Mucosa of stomach (tissue), 1 donor: Measurements from ENCODE around the gene SLC9B1.
"Not testable (repeated sequence)": the region's sequence is repeated elsewhere in the genome, so short reads cannot be mapped to it uniquely, and the experiment has no call there.

Source experiments
- H3K27me3 ChIP-seq: one replicate; pipeline ENCODE4 v1.7.0; 2013; ENCODE audit warnings: mild to moderate bottlenecking, low read length; ENCODE audit not compliant: control insufficient read depth, insufficient read depth
- H3K36me3 ChIP-seq: one replicate; pipeline ENCODE4 v1.7.0; 2013; ENCODE audit warnings: low read length; ENCODE audit not compliant: control insufficient read depth, insufficient read depth
- H3K4me1 ChIP-seq: one replicate; pipeline ENCODE4 v1.7.0; 2013; ENCODE audit warnings: mild to moderate bottlenecking, low read length; ENCODE audit not compliant: control insufficient read depth, insufficient read depth
- H3K4me3 ChIP-seq: one replicate; pipeline ENCODE4 v1.7.0; 2013; ENCODE audit warnings: low read length
- H3K9ac ChIP-seq: one replicate; pipeline ENCODE4 v1.7.0; 2013; ENCODE audit warnings: mild to moderate bottlenecking, low read length, moderate library complexity
- H3K9me3 ChIP-seq: one replicate; pipeline ENCODE4 v1.7.0; 2013; ENCODE audit warnings: mild to moderate bottlenecking, low read length, moderate library complexity; ENCODE audit not compliant: control insufficient read depth
- donor health status: Pancreatic carcinoma.

Gene SLC9B1

DNA sequence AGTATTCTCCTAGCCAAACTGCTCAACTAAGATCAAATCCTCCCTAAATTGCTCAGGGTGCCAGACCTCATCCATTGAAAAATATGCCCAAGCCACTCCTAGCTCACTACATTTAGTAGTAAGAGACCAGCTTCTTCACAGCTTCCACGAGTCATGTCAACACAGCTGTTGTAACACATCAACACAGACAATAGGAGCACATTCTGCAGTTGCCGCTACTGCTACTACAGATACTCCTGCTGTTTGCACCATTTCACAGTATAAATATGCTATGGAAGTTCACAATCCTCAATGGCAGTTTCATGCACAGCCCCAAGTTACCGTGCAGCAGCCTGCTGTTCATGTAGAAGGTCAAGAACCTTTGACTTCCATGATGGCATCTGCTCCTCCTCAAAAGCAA, 121.9 kb downstream of the SLC9B1 start:
- H3K4me3 ChIP-seq, H3K9ac ChIP-seq, H3K27me3 ChIP-seq, H3K9me3 ChIP-seq, H3K4me1 ChIP-seq, H3K36me3 ChIP-seq: not testable (repeated sequence)

DNA sequence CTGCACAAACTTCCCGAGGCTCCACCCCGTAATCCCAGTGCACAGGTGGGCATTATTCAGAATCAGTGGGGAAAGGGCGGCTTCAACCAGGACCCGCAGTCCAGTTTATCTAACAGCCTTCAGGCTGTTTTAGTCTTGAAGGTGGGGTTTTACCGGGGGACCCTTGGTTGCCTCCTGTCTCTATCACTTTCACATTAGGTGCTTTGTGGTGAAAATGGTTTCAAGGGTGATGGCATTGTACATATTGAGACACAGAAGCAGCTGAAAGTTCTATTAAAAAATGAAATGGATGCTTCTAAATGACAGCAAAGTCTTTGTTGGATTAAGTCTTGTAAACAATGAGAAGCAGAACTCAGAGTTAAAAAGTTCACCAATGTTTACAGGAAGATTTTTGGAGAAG, 123.0 kb downstream of the SLC9B1 start:
- H3K4me1 ChIP-seq, H3K9ac ChIP-seq, H3K27me3 ChIP-seq, H3K36me3 ChIP-seq, H3K9me3 ChIP-seq, H3K4me3 ChIP-seq: not testable (repeated sequence)

DNA sequence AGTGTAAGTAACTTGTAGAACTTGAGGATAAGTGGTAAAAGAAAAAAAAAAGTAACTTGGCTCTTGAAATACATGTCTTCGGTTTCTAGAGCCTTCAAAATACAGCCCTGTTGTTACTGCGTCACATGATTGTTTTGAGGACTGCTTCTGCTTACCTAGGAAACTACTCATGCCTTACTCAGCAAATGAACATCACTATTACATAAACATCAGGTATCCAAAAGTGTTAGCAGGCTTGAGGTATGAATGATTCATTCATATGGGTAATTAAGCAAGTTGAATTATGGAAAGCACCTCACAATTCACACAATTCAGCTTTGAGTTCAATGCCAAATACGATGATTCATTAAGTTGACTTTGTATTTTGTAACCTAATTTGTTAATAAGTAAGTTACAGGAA, 129.6 kb downstream of the SLC9B1 start:
- not testable (repeated sequence) for H3K9me3 ChIP-seq, H3K27me3 ChIP-seq, H3K36me3 ChIP-seq, H3K4me1 ChIP-seq, H3K4me3 ChIP-seq, H3K9ac ChIP-seq

DNA sequence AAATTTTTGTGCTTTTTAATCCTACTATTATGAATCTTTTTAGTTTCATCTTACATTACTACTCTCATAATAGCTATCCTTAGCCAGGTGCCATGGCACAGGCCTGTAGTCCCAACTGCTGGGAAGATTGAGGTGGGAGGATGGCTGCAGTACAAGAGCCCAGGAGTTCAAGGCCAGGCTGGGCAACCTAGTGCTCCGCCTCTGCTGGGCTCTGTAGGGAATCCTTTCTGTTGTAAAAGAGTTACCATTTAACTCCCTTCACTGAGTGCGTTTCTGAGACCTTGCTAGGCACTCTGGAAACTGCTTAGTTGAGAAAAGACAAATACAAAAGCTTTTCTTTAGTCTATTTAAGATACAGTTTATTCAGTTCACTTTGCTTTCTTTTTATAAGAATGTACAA, 130.9 kb downstream of the SLC9B1 start:
- H3K9ac ChIP-seq, H3K4me3 ChIP-seq, H3K4me1 ChIP-seq, H3K27me3 ChIP-seq, H3K9me3 ChIP-seq, H3K36me3 ChIP-seq: not testable (repeated sequence)

DNA sequence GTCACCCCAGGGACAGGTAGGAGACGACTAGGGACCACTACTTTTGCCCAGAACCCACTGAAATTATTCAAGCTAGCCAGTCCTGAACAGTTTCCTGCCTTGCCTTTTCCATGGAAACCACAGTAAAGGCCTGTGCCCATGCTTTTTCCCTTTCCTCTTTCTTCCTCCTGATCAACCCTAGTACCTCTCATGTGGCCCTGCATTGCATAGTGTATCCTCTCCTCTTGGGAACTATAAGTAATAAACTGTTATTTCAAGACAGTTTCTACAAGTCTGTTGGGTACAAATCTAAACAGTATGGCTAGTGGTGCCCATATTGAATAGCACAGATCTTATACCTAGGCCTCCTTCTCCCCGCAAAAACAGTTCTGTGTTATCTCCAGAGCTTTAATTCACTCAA, 136.2 kb downstream of the SLC9B1 start:
- Histone ChIP-seq H3K4me1 (peaks cover 4% of the 10 kb centered on the region), H3K36me3 (no peaks in the 10 kb centered on the region), H3K9me3 (no peaks in the 10 kb centered on the region), H3K27me3 (no peaks in the 10 kb centered on the region), H3K9ac (no peak overlapping the region), H3K4me3 (no peak overlapping the region)

DNA sequence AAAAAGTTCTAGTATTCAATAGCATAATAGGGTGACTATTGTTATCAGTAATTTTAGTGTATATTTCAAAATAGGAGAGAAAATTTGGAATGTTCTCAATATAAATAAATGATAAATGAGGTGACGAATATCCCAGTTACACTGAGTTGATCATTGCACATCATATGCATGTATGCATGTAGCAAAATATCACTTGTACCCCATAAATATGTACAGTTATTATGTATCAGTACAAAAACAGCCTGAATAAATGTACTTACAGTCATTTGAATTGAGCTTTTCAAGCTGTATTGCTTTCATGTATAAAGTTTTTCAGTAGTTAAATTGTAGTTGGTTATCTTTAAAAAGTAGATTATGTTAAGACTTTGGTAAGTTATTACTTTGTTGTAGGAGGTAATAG, 138.2 kb downstream of the SLC9B1 start:
- peaks cover 7% of the 10 kb centered on the region for H3K9me3 ChIP-seq
- no peaks in the 10 kb centered on the region for H3K27me3 ChIP-seq
- H3K36me3 ChIP-seq = no peaks in the 10 kb centered on the region
- H3K4me1 ChIP-seq = peaks cover 5% of the 10 kb centered on the region
- H3K9ac ChIP-seq = no peak overlapping the region
- no peak overlapping the region for H3K4me3 ChIP-seq

DNA sequence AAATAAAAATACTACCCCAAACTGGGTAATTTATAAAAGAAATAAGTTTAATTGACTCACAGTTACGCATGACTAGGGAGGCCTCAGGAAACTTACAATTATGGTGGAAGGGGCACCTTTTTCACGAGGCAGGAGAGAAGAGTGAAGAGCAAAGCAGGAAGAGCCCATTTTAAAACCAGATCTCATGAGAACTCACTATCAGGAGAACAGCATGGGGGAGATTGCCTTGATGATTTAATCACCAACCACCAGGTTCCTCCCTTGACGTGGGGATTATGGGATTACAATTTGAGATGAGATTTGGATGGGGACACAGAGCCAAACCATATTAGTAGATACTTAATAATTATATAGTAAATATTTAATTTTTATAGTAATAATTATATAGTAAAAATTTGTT, 140.6 kb downstream of the SLC9B1 start:
- H3K4me3 ChIP-seq = no peak overlapping the region
- no peaks in the 10 kb centered on the region for H3K27me3 ChIP-seq
- no peaks in the 10 kb centered on the region for H3K36me3 ChIP-seq
- no peak overlapping the region for H3K9ac ChIP-seq
- H3K4me1 ChIP-seq = peaks cover 5% of the 10 kb centered on the region
- peaks cover 7% of the 10 kb centered on the region for H3K9me3 ChIP-seq

DNA sequence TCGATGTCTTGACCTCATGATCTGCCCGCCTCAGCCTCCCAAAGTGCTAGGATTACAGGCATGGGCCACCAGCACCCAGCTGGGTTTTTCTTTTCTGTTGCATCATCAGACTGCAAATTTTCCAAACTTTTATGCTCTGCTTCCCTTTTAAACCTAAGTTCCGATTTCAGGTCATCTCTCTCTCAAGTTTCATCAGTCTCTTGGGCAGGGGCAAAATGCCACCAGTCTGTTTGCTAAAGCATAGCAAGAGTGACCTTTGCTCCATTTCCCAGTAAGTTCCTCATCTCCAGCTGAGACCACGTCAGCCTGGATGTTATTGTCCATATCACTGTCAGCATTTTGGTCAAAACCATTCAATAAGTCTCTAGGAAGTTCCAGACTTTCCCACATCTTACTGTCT, 141.2 kb downstream of the SLC9B1 start:
- not testable (repeated sequence) for H3K36me3 ChIP-seq, H3K27me3 ChIP-seq, H3K4me3 ChIP-seq, H3K9ac ChIP-seq, H3K4me1 ChIP-seq, H3K9me3 ChIP-seq

DNA sequence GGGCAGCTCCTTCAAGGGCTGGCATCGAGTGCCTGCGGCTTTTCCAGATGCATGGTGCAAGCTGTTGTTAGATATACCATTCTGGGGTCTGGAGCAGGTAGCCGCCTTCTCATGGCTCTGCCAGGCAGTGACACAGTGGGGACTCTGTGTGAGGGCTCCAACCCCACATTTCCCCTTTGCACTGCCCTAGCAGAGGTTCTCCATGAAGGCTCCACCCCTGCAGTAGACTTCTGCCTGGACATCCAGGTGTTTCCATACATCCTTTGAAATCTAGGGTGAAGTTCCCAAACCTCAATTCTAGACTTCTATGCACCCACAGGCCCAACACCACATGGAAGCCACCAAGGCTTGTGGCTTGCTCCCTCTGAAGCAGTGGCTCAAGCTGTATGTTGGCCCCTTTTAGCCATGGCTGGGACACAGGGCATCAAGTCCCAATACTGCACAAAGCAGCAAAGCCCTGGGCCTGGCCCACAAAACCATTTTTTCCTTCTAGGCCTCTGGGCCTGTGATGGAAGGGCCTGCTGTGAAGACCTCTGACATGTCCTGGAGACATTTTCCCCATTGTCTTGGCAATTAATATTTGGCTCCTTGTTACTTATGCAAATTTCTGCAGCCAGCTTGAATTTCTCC, 141.9 kb downstream of the SLC9B1 start:
- H3K4me3 ChIP-seq, H3K27me3 ChIP-seq, H3K4me1 ChIP-seq, H3K9me3 ChIP-seq, H3K9ac ChIP-seq, H3K36me3 ChIP-seq: not testable (repeated sequence)

DNA sequence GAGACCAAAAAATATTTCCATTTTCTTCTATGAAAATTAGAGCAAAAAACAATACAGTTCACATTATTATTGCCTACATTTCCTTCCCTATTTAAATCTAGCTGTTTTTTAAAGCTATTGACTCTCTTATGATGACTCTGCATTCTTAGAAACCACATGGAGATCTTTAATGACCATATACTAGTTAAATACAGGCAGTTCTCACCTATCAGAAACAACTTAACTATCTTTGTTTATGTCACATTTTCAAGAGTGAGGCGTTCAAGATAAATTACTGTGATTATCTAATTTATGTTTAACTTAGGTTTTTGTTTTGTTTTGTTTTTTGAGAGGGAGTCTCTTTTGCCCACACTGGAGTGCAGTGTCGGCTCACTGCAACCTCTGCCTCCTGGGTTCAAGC, 147.7 kb downstream of the SLC9B1 start:
- Histone ChIP-seq H3K9ac (no peak overlapping the region), H3K36me3 (no peaks in the 10 kb centered on the region), H3K27me3 (no peaks in the 10 kb centered on the region), H3K9me3 (no peaks in the 10 kb centered on the region), H3K4me3 (no peak overlapping the region), H3K4me1 (no peaks in the 10 kb centered on the region)

DNA sequence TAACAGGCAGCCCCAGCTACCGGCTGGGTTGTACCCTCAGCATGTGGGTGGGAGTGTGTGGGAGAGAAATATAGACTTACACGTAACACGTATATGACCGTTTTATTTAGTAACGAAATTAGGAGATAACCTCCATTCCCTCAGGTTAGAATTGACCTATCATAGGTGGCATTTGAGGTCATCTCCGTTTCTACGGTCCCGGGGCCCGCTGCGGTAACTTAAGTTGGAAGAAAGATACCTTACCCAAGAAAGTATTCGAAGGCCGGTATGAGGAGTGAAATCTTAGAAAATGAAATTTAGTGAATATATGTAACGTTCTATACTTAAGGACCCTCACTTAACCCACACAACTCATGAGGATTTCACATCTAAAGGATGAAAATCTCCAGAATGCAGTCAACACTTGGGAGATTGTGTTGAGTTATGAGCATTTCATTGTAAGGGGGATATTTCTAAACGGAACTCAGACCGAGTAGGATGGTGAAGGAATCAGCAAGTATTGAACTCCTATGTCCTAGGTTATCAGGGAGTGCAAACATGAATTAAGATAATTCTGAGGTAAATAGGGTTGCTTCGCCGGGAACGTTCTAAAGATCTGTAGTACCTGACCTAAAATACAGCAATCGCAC, 149.8 kb downstream of the SLC9B1 start:
- no peaks in the 10 kb centered on the region for H3K27me3 ChIP-seq
- no peaks in the 10 kb centered on the region for H3K4me1 ChIP-seq
- H3K36me3 ChIP-seq = no peaks in the 10 kb centered on the region
- H3K9me3 ChIP-seq = no peaks in the 10 kb centered on the region
- H3K4me3 ChIP-seq = peak overlapping the region; percentile 68
- H3K9ac ChIP-seq = peak overlapping the region; percentile 81

DNA sequence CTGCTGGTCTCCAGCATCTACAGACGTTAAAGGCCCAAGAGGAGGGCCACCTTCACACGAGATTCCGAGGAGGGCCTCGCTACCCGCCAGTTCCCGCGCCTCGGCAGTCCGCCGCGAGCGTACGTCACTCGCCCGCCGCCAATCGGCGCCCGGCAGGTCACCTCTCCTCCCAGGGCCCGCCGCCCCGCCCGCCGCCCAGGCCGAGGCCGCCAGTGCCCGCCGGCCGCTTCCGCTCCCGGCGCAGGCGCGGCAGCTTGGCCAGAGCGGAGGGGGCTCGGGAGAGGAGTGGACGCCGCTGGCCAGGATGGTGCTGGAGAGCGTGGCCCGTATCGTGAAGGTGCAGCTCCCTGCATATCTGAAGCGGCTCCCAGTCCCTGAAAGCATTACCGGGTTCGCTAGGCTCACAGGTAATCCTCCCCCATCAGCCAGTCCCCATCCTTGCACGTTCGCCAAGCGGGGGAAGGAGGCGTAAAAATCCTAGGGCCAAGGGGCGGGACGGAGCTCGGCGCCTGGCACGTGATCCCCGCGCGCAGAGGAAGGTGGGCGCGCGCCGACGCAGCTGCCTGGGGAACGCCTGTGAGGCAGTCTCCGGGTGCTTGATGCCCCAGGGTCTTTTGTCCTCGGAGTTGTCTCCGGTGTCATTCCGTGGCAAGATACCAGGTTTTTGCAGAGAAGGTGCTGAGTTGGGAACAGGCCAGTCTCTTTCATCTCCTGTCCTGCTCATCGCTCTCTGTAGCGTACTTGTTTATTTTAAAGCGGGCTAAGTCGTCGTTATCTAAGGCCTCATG, 150.5 kb downstream of the SLC9B1 start, which contains the start of gene CISD2:
Gene CISD2, plus strand, starts transcription at position 212 of the 788 bp plus-strand sequence. Its CDS starts 93 bp downstream, at position 305.
- Histone ChIP-seq H3K4me1 (no peaks in the 10 kb centered on the region), H3K36me3 (no peaks in the 10 kb centered on the region), H3K4me3 (peak within 1 kb of the TSS; percentile 68), H3K9me3 (no peaks in the 10 kb centered on the region), H3K27me3 (no peaks in the 10 kb centered on the region), H3K9ac (peak within 1 kb of the TSS; percentile 81)
